SW480 (cell line): ENCODE data around the gene SIAE.
"Not testable (repeated sequence)": the region's sequence is repeated elsewhere in the genome, so short reads cannot be mapped to it uniquely, and the experiment has no call there.

Experiments used
- DNase-seq: peaks from one replicate; pipeline ENCODE4 v3.0.0-alpha.2; 2016; ENCODE audit warnings: low spot score

The SIAE gene

DNA sequence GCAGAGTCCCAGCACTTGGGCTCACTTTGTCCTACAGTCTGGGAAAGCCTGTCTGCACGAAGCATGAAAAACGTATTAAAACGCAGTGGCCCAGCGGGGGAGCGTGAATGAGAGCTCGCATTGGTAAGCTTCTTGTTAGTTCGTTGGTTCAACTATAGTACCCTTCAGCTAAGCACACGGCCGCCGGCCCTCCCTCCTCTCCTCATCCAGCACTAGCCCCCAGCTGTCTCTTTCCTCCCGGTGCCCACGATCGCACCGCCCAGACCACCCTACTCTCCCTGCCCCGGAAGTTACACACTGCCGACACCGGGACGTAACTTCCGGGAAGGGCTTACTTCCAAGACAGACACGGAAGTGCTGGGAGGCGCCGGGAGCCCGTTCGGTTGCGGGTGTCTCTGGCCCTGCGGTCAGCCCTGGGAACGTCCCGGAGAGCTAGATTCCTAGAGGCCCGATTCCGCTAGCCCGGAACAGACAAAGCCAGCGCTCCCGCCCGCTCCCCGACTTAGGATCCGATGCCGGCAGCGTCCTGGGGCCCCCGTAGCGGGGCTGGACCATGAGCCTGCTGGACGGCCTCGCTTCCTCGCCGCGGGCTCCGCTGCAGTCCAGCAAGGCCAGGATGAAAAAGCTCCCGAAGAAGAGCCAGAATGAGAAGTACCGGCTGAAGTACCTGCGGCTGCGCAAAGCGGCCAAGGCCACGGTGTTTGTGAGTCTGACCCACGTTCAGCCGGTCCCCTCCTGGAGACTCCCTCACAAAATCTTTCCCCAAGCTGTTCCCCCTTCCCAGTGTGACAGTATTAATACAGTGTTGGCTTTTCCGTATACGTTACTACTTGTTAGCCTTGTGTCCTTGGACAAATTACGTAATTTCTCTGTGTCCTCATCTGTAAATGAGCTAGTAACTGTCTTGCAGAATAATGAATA is 50.7 kb downstream of the SIAE start, which contains the start of gene TBRG1:
TBRG1 (plus strand) TSS at position 334 of the 921 bp plus-strand sequence; CDS start at position 554, 220 bp downstream.
- peak; percentile 88 for DNase-seq

DNA sequence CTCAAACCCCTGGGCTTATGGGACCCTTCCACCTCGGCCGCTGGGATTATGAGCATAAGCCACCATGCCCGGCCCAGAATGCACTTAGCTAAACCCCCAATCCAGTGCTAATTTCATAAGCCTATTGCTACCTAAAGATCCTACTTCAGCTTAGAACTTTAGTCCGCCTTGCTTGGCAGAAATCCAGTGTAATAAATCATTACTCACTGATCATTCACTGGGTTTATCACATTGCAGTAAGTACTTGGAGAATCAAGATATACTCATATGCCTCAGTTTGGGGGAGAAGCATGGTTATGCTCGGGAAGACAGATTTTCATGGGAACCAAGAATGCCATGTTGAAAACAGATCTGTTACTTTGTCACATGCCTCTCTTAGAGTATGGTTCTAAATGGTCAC is 54.7 kb downstream of the SIAE start:
- no peak for DNase-seq

DNA sequence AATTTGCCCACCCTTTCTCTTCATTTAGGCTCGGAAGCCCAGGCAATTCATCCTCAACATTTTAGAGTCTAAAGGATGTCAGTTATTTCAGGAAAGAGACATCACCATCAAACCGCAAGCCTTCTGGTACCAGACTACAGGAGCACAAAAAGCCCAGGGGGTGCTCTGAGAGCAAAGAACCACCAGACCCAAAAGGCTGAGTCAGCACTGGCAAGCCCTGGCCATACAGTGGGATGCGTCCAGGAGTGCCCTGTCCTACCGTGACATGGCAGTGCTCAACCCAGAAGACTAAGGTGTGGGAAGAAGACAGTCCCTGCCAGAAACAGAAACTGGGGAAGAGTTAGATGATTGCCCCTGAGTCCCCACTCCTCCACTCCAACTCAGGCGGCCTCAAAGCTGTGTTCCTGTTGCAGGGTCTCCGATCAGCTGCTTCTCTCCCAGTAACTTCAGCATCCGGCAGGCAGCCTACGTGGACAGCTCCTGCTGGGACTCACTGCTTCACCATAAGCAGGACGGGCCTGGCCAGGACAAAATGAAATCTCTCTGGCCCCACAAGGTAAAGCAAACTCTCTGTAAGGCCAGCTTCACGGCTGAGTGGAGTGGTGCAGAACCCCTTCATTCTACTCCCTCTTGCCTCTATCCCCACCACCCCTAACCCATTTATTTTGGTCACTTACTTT is 60.8 kb downstream of the SIAE start:
- DNase-seq = no peak

DNA sequence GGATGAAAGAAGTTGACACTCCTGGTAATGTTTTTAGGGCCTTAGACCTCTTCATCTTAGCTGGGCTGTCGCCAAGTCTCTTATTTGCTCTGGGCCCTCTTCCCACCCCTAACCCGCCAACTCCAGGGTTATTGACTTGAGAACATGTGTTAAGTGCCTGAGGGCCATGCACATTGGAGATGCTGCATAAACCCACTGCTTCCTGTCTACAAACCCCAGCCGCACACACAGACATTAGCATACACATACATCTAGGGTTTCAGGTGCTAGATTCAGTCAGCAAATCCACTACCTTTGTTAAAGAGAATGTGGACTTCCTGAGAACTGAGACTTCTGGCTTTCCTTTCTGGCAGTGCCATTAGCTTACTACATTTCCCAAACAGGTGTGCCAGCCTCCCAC is 61.5 kb downstream of the SIAE start:
- DNase-seq = no peak

DNA sequence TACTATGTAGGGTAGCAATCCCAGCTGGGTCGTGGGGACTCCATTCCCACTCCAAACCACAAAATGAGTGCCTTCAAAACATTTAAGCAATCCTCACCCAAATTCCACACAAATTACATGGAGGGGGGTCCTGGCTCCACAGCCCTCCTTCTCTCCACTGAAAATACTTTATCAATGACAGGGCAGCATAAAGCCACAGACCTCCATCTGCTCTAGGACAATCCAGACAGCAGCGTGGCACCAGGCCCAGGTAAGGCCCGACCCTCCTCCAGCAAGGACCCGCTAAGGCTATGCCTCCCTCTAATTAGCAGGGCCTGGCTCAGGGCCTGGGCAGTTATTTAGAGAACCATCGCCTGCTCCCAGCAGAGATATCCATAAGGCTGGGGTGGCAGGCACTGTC is 62.5 kb downstream of the SIAE start, which contains the start of gene PANX3:
PANX3 (plus strand) TSS at position 365 of the 400 bp plus-strand sequence. CDS start 129 bp downstream, outside the sequence.
- no peak for DNase-seq

DNA sequence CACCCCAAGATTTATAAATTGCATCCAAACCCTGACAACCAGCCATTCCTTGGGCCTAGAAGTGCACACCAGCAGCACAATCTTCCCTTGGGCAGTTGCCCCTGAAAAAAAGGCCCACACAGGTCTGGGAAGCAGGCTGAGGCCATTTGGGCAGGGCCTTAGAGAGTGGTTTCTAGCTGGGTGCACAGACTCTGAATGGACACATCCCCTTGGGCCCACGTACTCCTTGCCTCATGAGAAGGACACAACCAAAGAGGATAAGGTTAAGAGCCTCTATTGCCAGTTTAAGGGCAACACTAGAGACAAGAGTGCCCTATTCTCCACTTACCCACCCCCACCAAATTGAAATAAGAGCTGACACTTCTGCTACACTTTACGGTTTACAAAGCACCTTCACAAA is 63.2 kb downstream of the SIAE start:
- DNase-seq = no peak

DNA sequence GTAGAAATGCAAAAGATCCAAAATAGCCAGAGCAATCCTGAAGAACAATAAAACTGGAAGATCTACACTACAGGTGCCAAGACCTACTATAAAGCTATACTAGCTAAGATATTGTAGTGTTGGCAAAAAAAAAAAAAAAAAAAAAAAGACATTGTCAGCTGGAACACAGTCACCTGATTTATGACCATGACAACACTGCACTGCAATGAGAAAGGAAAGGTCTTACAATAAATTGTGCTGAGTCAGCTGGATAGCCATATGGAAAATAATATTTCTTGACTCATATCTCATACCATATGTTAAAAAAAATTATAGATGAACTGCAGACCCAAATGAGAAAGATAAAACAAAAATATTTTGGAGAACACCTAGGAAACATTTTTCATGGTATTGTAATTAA is 65.4 kb downstream of the SIAE start:
- DNase-seq = peak; percentile 5

DNA sequence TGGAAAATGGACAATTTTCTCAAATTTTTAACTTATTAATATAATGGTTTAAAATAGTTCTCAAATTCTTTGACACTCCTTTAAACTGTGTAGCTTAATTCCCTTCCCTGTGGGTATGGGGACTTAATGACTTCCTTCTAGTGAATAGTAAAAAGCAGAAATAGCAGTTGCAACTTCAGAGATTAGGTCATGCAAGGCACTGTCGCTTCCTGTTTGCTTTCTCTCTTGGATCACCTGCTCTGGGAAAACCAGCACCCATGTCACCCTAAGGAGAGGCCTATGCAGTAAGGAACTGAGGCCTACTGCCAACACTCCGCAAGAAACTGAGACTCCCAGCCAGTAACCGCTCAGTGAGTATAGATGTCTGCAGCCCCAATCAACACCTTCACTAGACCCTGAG is 67.8 kb downstream of the SIAE start:
- no peak for DNase-seq

DNA sequence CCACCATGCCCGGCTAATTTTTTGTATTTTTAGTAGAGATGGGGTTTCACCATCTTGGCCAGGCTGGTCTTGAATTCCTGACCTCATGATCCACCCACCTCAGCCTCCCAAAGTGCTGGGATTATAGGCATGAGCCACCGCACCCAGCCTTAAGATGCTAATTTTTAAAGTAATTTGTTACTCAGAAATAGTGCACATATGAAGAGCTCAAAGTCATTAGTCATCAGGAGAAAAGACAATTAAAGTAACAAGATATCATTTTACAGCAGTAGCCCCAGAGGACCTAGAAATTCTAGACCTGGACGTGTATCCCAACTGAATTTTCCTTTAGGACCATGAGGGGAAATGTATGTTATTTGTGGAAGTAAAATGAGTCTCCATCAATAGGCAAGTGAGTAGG is 70.8 kb downstream of the SIAE start:
- DNase-seq = not testable (repeated sequence)

DNA sequence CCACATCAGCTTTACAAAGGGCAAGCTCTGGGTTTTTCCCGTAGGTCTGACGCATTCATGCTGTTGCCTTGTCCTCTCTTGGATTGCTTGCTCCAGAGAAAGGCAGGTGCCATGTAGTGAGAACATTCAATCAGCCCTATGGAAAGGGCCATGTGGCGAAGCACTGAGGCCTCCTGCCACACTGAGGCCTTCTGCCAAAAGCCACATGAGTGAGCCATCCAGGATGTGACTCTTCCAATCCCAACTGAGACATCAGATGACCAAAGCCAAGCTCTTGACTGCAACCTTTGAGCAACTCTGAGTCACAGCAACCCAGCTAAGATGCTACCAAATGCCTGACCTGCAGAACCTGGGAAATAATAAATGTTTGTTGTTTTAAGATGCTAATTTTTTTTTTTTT is 71.3 kb downstream of the SIAE start:
- DNase-seq = no peak

DNA sequence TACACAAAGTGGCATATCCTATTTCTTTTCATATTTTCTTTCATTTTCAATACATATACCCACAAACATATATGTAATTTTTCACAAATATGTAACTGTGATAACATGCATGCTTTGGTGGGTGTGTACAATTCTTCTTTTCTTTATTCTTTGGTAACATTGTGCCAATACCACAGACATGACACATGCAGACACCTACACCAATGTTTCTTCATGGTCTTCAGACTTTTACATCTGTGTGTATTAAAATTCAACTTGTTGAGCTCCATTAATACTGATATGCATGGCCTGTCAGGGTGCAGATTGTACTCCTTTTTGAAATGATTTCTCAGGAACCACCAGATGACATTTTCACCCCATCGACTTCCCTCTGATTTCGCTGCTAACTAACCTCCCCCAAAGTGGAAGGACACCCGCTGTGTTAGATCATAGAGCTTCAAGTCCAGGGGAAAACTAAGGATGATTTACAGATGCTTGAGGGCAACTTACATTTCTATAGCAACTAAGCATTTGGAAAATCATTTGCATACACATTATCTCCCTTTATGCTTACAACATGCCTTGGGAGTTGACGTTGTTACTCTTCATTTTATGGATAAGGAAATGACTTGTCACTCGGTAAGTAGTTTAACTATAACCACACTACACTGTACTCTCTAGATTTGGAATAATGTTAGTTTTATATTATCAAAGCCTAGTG is 72.8 kb downstream of the SIAE start:
- no peak for DNase-seq

DNA sequence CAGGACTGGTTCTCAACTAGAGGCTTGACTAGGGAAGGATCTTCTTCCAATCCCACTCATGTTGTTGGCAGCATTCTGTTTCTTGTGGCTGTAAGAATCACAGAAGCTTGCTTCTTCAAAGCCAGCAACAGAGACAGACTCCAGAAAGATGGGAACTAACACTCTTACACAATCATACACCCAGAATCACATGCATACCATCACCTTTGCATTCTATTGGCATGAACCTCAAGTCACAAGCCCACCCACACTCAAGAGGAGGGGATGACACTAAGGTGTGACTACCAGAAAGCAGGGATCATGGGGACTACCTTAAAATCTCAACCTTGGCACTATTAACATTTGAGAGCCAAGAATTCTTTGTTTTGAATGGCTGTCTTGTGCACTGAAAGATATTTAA is 75.9 kb downstream of the SIAE start:
- no peak for DNase-seq

DNA sequence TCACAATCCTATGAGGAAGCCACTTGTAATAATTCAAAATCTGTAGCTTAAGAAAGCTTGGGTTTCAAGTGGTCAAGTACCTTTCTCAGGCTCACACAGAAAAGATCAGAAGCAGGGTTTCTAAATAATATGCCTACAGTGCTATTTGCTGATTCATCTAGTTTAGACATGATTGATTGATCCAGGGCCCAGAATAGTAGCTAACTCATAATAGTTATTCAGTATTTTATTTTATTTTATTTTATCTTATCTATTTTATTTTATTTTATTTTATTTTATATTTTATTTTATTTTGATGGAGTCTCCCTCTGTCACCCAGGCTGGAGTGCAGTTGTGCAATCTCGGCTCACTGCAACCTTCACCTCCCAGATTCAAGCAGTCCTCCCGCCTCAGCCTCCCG is 78.2 kb downstream of the SIAE start:
- no peak for DNase-seq

DNA sequence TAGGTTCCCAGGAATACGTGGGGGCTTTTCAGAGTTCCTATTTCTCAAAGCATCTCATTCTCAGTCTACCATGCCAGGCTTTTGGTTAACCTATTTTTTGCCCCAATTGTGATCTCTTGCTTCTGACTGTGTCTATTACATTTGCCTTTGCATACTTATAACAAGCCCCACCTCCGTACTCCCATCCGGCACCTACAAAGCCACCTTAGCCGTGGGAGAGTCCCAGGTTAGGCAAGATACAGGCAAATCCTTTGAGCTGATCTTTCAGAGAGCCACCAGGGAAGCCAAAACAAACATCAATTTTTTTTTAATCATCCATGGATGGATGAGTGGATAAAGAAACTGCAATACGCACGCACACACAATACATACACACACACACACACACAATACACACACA is 80.9 kb downstream of the SIAE start:
- DNase-seq = no peak

DNA sequence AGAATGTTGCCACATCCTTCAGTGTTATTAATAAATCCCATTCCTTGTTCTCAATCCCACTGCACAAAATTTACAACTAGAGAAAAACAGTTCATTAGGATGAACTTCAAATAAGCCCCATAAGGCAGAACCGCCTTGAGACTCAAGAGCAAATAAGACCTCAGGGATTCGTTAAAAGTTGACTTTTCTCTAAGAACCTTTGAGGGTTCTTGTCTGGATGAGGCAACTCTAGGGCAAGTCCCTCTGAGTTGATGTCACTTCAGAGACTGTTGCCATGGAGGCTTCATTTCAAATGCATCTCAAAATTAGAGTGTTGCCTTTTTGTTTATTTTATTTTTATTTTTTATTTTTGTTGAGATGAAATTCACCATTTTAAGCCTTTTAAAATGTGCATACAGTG is 82.1 kb downstream of the SIAE start:
- no peak for DNase-seq

DNA sequence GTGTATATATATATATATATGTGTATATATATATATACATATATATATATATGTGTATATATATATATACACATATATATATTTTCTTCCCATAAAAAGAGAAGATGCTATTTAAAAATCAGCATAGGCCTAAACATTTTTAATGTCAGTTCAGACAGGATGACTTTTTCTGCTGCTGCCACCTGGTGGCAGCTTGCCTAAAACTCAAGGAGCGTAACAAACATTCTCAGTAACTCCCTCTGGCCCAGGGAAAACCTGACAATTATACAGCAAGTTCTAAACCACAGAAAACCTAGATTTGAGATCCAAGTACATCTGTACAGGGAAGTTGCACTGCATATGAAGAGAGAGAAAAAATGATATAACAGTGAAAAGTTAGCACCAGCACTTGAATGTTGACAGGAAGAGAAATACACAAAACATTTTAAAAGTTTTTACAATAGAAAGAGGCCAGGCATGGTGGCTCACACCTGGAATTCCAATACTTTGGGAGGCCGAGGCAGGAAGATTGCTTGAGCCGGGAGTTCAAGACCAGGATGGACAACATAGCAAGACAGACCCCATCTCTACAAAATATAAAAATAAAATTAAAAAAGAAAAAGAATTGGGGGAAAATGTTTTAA is 87.2 kb downstream of the SIAE start:
- peak; percentile 40 for DNase-seq

DNA sequence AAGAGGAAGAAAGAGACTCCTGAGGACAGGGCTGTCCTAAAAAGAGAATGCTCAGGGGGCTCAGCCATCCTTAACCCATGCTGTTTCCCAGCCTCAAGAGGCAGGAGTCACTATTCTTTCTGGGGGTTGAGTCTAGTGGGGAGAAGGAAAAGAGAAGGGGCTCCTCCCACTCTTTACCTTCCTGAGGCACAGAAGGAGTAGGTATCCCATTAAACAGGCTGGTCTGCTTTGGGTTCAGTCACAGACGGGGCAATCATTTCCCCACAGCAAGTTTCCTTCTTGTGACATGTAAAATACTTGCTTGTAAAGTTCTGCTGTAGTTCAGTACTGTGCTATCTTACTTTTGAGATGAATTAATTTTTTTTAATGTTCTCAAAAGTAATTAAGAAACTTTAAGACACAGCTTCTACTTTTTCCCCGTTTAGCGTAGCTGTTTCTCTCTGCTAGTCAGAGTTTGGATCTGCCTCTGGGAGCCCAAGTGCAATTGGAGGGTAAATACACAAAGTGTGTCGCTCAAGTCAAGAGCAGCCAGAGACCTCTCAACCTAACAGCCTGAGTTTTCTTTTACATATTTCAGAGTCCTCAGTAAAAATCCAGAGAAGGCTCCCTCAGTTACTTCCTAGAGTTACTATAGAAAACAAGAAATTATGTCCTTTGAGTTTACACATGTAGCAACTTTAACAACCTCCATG is 88.7 kb downstream of the SIAE start:
- no peak for DNase-seq

DNA sequence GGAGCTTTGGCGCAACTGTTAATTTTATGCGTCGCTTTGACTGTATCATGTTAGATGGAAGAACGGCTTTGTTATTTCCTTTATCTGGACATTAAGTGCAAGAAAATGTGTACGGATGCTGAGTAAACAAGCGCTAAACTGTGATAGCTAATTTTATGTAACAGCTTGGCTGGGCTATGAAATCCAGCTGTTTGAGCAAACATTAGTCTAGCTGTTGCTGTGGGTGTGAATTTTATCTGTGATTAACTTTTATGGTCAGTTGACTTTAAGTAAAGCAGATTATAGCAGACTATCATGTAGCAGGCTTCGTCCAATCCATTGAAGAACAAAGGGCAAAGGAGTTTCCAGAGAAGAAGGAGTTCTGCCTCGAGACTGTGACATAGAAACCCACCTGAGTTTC is 89.8 kb downstream of the SIAE start:
- DNase-seq = no peak
